GM12878 (cell line): ENCODE measurements around the gene ARHGEF7. TPM values are rescaled to one million over a fixed set of nuclear protein-coding genes. Genes with fewer than 3 reads are reported as not detected.

ENCODE experiments used
- BCL11A ChIP-seq: IDR thresholded peaks from 2 replicates; pipeline ENCODE4 v1.6.1; 2011; ENCODE audit warnings: low read depth, low read length
- CBX3 ChIP-seq: fragments of 200-600 bp; sonication (generic); IDR thresholded peaks from 2 replicates; pipeline ENCODE4 v1.6.1; 2016; ENCODE audit warnings: low read depth, borderline replicate concordance
- E4F1 ChIP-seq: fragments of 450-650 bp; IDR thresholded peaks from 2 replicates; pipeline ENCODE4 v1.6.1; 2018; ENCODE audit warnings: borderline replicate concordance, mild to moderate bottlenecking; ENCODE audit not compliant: partially characterized antibody
- EP300 ChIP-seq, 2 experiments: fragments of 150-350 bp in 1 of 2; IDR thresholded peaks; 2 replicates each; pipeline ENCODE4 v1.6.1; 2011 to 2012; ENCODE audit warnings: low read depth in 2 of 2, low read length in 2 of 2, borderline replicate concordance in 1 of 2, improper control_type of control experiment in 1 of 2, inconsistent platforms in 1 of 2; ENCODE audit not compliant: control insufficient read depth in 1 of 2
- GABPA ChIP-seq: IDR thresholded peaks from 2 replicates; pipeline ENCODE4 v1.6.1; 2014; ENCODE audit warnings: antibody characterized with exemption, low read depth, mild to moderate bottlenecking, inconsistent platforms
- KLF5 ChIP-seq: fragments of 450-650 bp; IDR thresholded peaks from 2 replicates; pipeline ENCODE4 v1.6.1; 2014; ENCODE audit warnings: mild to moderate bottlenecking; ENCODE audit not compliant: partially characterized antibody
- POLR2A ChIP-seq: IDR thresholded peaks from 2 replicates; pipeline ENCODE4 v1.6.1; 2011; ENCODE audit warnings: low read depth, mild to moderate bottlenecking, low read length
- POLR2AphosphoS5 ChIP-seq: IDR thresholded peaks from 2 replicates; pipeline ENCODE4 v1.6.1; 2011; ENCODE audit warnings: mild to moderate bottlenecking, low read length, inconsistent platforms
- SMAD5 ChIP-seq: IDR thresholded peaks from 2 replicates; pipeline ENCODE4 v1.6.1; 2016; ENCODE audit warnings: antibody characterized with exemption, low read depth
- SREBF2 ChIP-seq: IDR thresholded peaks from 2 replicates; pipeline ENCODE4 v1.6.1; 2012; ENCODE audit warnings: mild to moderate bottlenecking, low read length
- SUPT20H ChIP-seq: IDR thresholded peaks from 2 replicates; pipeline ENCODE4 v1.6.1; 2011; ENCODE audit warnings: low read depth, mild to moderate bottlenecking, low read length, moderate library complexity, borderline replicate concordance; ENCODE audit not compliant: control insufficient read depth
- TARDBP ChIP-seq: IDR thresholded peaks from 2 replicates; pipeline ENCODE4 v1.6.1; 2016; ENCODE audit warnings: borderline replicate concordance
- polyA plus RNA-seq, 11 experiments: library from polyadenylated mRNA; depleted of rRNA in 4 of 11; unstranded in 6 of 11; stranded (reverse) in 5 of 11; fragments of >200 nt; fragmentation: Nextera tagmentation in 4 of 11; fragmentation: Illumina TruSeq in 1 of 11; extraction: Ambion mirVana in 4 of 11; extraction: Trizol in 1 of 11; gene quantifications; 1 replicate in 1 of 11; 2 replicates in 10 of 11; pipeline versions ENCODE4 v1.2.1 to v1.2.3, GENCODE V29; 2011 to 2016; ENCODE audit warnings: inconsistent platforms in 2 of 11, missing spikeins in 2 of 11, low read depth in 1 of 11
- total RNA-seq, 4 experiments: library from RNA; depleted of rRNA in 3 of 4; stranded (reverse); fragments of >200 nt in 3 of 4; fragmentation: Illumina TruSeq in 1 of 4; extraction: Trizol in 1 of 4; gene quantifications; 2 replicates each; pipeline versions ENCODE4 v1.2.1 to v1.2.3, GENCODE V29; 2013 to 2021

ARHGEF7 gene
- total and polyA plus RNA-seq, 10 of the 15 experiments (the other 5 are each of a cell fraction or from before 2014, with no cell fraction given), result 4.7 to 65.5 (median 36.6) TPM

- TF ChIP-seq POLR2AphosphoS5 (no peak), POLR2A (no peak), SREBF2 (no peak), BCL11A (no peak), SUPT20H (no peak), CBX3 (no peak), KLF5 (no peak), EP300 (IDR thresholded peaks at IDR 0.05; ENCODE audit: borderline replicate concordance in 1 of 2, control insufficient read depth in 1 of 2, low read depth in 2 of 2, low read length in 2 of 2) (no peak), SMAD5 (no peak), E4F1 (no peak), TARDBP (no peak), GABPA (no peak)
Measured at GRCh38 chr13:111328574-111329410, 213.7 kb downstream of the ARHGEF7 start (continued).
